K562 (cell line): ENCODE measurements around the gene JUN. TPM values are rescaled to one million over a fixed set of nuclear protein-coding genes. Genes with fewer than 3 reads are reported as not detected.

ENCODE experiments used
- CTBP1 ChIP-seq: fragments of 450-650 bp; IDR thresholded peaks from 2 replicates; pipeline ENCODE4 v1.6.1; 2016; ENCODE audit warnings: borderline replicate concordance
- CTCF ChIP-seq, 3 experiments: IDR thresholded peaks in 2 of 3; conservative IDR thresholded peaks in 1 of 3; 2 replicates each; pipeline ENCODE4 v1.5.1; 2011 to 2012; ENCODE audit warnings: low read length in 3 of 3, mild to moderate bottlenecking in 3 of 3, control low read depth in 2 of 3, improper control_type of control experiment in 1 of 3, inconsistent platforms in 1 of 3, low read depth in 1 of 3, mixed read lengths in 1 of 3, moderate library complexity in 1 of 3; ENCODE audit not compliant: insufficient read depth in 2 of 3
- EP300 ChIP-seq: IDR thresholded peaks from 2 replicates; pipeline ENCODE4 v1.6.1; 2012; ENCODE audit warnings: low read length, improper control_type of control experiment
- FIP1L1 ChIP-seq: fragments of 200-400 bp; formaldehyde crosslinking; IDR thresholded peaks from 2 replicates; pipeline ENCODE4 v1.6.1; 2018; ENCODE audit warnings: mild to moderate bottlenecking, low read depth, low read length; ENCODE audit not compliant: poor library complexity, severe bottlenecking
- GABPB1 ChIP-seq: sonication (generic); formaldehyde crosslinking; IDR thresholded peaks from 2 replicates; pipeline ENCODE4 v1.8.0; 2022; ENCODE audit warnings: mild to moderate bottlenecking, missing genetic modification reagents
- IRF9 ChIP-seq: fragments of 450-650 bp; IDR thresholded peaks from 2 replicates; pipeline ENCODE4 v1.6.1; 2016; ENCODE audit warnings: missing biosample characterization, missing genetic modification characterization
- KDM4B ChIP-seq, 2 experiments: fragments of 450-650 bp in 1 of 2; sonication (generic) in 1 of 2; IDR thresholded peaks; 2 replicates each; pipeline ENCODE4 v1.6.1; 2016 to 2017; ENCODE audit warnings: borderline replicate concordance in 2 of 2, antibody characterized with exemption in 1 of 2, low read depth in 1 of 2, mild to moderate bottlenecking in 1 of 2
- MBD1 ChIP-seq: fragments of 250-450 bp; sonication (Bioruptor Pico); IDR thresholded peaks from 2 replicates; pipeline ENCODE4 v1.8.0; 2022; ENCODE audit warnings: inconsistent platforms
- MITF ChIP-seq: IDR thresholded peaks from 2 replicates; pipeline ENCODE4 v1.6.1; 2014; ENCODE audit warnings: antibody characterized with exemption
- MYNN ChIP-seq, 2 experiments: sonication (generic); formaldehyde crosslinking in 1 of 2; IDR thresholded peaks; 2 replicates each; pipeline versions ENCODE4 v1.5.0 to v1.6.1; 2016 to 2020; ENCODE audit warnings: antibody characterized with exemption in 1 of 2, missing genetic modification reagents in 1 of 2
- NELFE ChIP-seq: IDR thresholded peaks from 2 replicates; pipeline ENCODE4 v1.6.1; 2011; ENCODE audit warnings: mild to moderate bottlenecking; ENCODE audit not compliant: insufficient read depth, insufficient read length
- NR2F6 ChIP-seq: fragments of 450-650 bp; formaldehyde crosslinking; IDR thresholded peaks from 2 replicates; pipeline ENCODE4 v1.4.0; 2020; ENCODE audit warnings: mild to moderate bottlenecking
- PATZ1 ChIP-seq: fragments of 250-450 bp; sonication (Bioruptor Pico); IDR thresholded peaks from 2 replicates; pipeline ENCODE4 v1.5.0; 2020; ENCODE audit warnings: mild to moderate bottlenecking, borderline replicate concordance
- SMAD1 ChIP-seq: fragments of 150-350 bp; IDR thresholded peaks from 2 replicates; pipeline ENCODE4 v1.6.1; 2014; ENCODE audit warnings: low read length, low read depth; ENCODE audit not compliant: partially characterized antibody
- TAF7 ChIP-seq: fragments of 450-650 bp; IDR thresholded peaks from 2 replicates; pipeline ENCODE4 v1.6.1; 2016; ENCODE audit warnings: missing genetic modification characterization, missing compliant biosample characterization
- TAL1 ChIP-seq: fragments of 450-650 bp; IDR thresholded peaks from 2 replicates; pipeline ENCODE4 v1.6.1; 2016; ENCODE audit warnings: mild to moderate bottlenecking
- XRCC5 ChIP-seq: fragments of 200-400 bp; formaldehyde crosslinking; IDR thresholded peaks from 2 replicates; pipeline ENCODE4 v1.6.1; 2017; ENCODE audit warnings: low read depth, mild to moderate bottlenecking, low read length
- ZNF384 ChIP-seq: IDR thresholded peaks from 2 replicates; pipeline ENCODE4 v1.6.1; 2012; ENCODE audit warnings: low read depth, low read length, improper control_type of control experiment
- ZNF408 ChIP-seq: fragments of 250-450 bp; sonication (Bioruptor Pico); IDR thresholded peaks from 2 replicates; pipeline ENCODE4 v1.4.0; 2020; ENCODE audit warnings: low read depth, mild to moderate bottlenecking, moderate library complexity
- ZSCAN29 ChIP-seq: fragments of 450-650 bp; IDR thresholded peaks from 2 replicates; pipeline ENCODE4 v1.6.1; 2017
- polyA plus RNA-seq, 8 experiments: library from polyadenylated mRNA; depleted of rRNA in 4 of 8; stranded (reverse) in 5 of 8; unstranded in 3 of 8; fragments of >200 nt; fragmentation: Nextera tagmentation in 2 of 8; fragmentation: Illumina TruSeq in 1 of 8; extraction: Ambion mirVana in 2 of 8; extraction: Trizol in 1 of 8; gene quantifications; 2 replicates each; pipeline versions ENCODE4 v1.2.1 to v1.2.3, GENCODE V29; 2011 to 2014; ENCODE audit warnings: inconsistent platforms in 1 of 8, missing spikeins in 1 of 8
- total RNA-seq, 7 experiments: library from RNA; depleted of rRNA in 6 of 7; stranded (reverse); fragments of >200 nt in 6 of 7; fragmentation: Illumina TruSeq in 2 of 7; extraction: Trizol in 2 of 7; gene quantifications; 2 replicates each; pipeline versions ENCODE4 v1.2.1 to v1.2.3, GENCODE V29; 2011 to 2021; ENCODE audit warnings: low replicate concordance in 1 of 7

The JUN gene
- total and polyA plus RNA-seq, 9 of the 15 experiments (the other 6 are each of a cell fraction or from before 2014, with no cell fraction given), result 0.32 to 23.4 (median 4.0) TPM

GRCh38 chr1:58783993-58784757 is at the start of gene JUN (continued):
- 0 out of 4 replicates have a peak, but pooled peaks of 1 of the 2 experiments have one; percentile 63 for TF ChIP-seq KDM4B (IDR thresholded peaks at IDR 0.05; ENCODE audit: borderline replicate concordance in 2 of 2, low read depth in 1 of 2)
- TF ChIP-seq NELFE, result no peak
- no peak for TF ChIP-seq MYNN (IDR thresholded peaks at IDR 0.05)
- TF ChIP-seq MYNN (CRISPR knock-in tag; IDR thresholded peaks at IDR 0.05), result no peak
- no peak for TF ChIP-seq TAL1
- TF ChIP-seq ZNF408 (CRISPR knock-in tag), result no peak
- peak; percentile 39 for TF ChIP-seq EP300
- no peak for TF ChIP-seq ZSCAN29
- no peak; a peak in 1 of 6 replicates for TF ChIP-seq CTCF (IDR thresholded peaks at IDR 0.05 in 2 of 3, conservative IDR thresholded peaks at IDR 0.05 in 1 of 3; ENCODE audit: insufficient read depth in 2 of 3, low read depth in 1 of 3, low read length in 3 of 3)
- TF ChIP-seq SMAD1, result peak; percentile 98
- no peak for TF ChIP-seq IRF9
- no peak for TF ChIP-seq PATZ1 (CRISPR knock-in tag)
- peak; percentile 61; the same call in 1 of the 2 replicates for TF ChIP-seq TAF7 (tag)
- TF ChIP-seq XRCC5, result no peak
- peak; percentile 66; the same call in 1 of the 2 replicates for TF ChIP-seq CTBP1
- no peak for TF ChIP-seq ZNF384
- TF ChIP-seq NR2F6 (CRISPR knock-in tag), result no peak
- no peak for TF ChIP-seq MBD1 (CRISPR knock-in tag)
- TF ChIP-seq FIP1L1, result no peak
- TF ChIP-seq GABPB1 (CRISPR knock-in tag), result peak; percentile 82; the same call in 1 of the 2 replicates
- TF ChIP-seq MITF, result no peak
